ENCODE measurements around the gene DGKI.

Gene DGKI

DNA sequence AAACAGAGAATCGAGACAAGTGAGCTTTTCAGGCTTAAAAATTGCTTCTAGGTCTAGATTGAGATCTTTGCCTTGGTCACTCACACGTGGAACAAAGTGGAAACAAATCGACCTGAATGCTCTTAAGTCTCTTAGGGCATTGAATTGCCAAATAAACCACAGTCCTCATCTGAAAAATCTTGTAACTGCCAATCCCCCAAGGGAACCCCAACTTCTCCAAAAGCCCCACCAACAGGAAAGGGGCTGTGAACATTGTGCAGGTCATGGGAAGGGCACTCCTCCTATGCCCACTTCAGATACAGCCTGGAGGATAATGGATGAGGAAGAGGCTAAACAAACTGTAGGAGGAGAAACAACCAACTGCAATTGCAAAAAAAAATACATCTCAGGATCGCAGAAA is 91.3 kb downstream of the DGKI start:
- TF ChIP-seq, protein P1, sequence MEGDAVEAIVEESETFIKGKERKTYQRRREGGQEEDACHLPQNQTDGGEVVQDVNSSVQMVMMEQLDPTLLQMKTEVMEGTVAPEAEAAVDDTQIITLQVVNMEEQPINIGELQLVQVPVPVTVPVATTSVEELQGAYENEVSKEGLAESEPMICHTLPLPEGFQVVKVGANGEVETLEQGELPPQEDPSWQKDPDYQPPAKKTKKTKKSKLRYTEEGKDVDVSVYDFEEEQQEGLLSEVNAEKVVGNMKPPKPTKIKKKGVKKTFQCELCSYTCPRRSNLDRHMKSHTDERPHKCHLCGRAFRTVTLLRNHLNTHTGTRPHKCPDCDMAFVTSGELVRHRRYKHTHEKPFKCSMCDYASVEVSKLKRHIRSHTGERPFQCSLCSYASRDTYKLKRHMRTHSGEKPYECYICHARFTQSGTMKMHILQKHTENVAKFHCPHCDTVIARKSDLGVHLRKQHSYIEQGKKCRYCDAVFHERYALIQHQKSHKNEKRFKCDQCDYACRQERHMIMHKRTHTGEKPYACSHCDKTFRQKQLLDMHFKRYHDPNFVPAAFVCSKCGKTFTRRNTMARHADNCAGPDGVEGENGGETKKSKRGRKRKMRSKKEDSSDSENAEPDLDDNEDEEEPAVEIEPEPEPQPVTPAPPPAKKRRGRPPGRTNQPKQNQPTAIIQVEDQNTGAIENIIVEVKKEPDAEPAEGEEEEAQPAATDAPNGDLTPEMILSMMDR (IDR thresholded peaks at IDR 0.05), result no peak

DNA sequence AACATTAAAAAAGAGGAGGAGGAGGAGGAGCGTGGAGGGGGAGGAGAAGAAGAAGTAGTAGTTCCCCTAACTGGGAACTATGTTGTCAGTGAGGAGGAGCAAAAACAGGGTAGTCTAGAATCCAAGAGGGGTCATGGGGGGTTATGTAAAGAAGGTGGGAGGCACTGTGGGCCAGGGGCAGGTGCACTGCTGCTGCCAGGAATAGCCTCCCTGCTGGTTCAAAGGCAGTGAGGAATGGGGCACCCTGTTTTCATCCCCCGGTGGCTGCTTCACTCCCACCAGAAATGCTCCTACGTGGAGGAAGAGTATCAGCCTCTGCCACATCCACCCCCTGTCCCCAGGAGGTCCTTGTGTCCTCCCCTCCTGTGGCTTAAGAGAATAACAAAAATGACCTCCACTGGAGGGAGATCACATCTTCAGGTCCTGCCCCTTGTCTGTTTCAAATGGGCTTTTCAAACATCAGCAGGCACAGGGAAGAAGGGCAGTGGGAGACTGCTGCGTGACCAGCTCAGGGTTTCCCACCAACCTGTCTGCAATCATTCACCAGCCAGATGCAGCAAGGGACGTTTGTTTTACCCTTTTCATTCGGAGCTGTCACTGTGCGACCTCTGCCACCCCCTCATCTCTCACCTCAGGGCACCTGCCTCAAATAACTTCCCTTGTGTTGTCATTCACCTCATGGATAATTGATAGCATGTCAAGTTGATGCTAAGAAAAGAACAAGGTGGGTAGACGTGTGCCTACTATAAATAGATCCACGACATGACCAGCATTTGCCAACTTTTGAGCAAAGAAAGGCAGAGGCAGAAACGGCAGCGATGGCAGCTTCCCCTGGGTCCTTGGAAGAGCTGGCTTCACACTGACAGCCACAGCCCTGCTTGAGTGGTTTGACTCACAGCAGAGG is 92.6 kb downstream of the DGKI start:
- TF ChIP-seq, protein P1 (IDR thresholded peaks at IDR 0.05), result no peak

DNA sequence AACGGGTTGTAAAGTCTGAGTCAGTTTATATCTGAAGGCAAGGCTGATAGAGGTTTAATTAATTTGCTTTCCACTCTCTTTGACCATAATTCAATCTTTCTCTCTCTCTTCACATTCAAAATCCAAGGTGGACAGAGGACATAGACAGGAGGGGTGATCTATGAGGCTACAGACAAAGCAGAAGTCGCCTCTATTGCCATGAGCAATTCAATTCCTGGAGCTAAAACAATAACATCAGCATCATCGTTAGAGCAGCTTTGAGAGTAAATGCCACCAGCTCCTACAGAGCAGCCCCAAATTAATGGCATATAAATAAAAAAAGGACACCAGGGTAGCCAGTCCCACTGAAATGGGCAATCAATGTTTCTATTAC is 93.2 kb downstream of the DGKI start:
- TF ChIP-seq, protein P1 (IDR thresholded peaks at IDR 0.05), result no peak

DNA sequence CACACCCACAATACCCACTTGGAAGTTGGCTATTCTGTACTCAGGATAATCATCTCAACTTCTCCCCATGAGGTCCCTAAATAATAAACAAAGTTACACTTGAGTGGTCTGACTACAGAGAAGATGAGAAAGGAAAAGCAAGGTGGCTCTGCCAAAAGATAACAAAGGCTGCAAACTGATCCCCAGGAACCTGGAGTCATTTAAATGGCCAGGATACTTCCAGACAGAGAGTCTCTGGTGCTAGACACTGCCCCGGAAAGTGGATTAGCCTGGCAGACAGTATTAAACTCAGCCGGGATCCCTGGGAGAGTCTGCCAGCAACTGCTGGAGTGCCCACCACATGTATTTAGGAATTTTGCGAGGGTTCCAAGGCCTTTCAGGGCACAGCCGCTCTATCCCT is 93.7 kb downstream of the DGKI start:
- TF ChIP-seq, protein P1 (IDR thresholded peaks at IDR 0.05), result no peak

DNA sequence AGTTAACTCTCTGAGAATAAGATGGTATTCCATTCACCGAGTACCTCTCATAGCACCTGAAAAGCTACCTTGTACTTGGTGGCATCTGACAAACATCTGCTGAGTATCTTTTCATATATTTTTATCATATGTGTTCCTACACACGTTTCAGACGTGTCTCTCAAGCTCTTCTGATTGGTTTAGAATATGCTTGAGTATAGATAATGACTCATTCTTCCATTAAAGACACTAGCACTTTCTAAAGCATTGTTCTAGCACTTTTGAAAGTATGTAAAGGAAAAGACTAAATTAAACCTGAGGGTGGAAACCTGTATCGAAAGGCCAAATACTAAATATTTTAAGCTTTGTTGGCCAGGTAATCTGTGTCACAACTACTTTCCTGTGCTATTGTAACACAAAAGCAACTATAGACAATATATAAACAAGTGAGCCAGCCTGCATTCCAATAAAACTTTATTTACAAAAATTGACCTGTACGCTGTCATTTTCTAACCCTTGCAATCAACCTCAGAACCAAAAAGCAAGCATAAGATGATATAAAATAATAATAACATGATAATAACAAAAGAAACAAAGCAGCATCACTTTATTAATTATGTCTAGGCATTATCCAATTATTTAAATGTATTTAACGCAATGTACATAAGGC is 95.3 kb downstream of the DGKI start:
- TF ChIP-seq, protein P1 (IDR thresholded peaks at IDR 0.05), result no peak

DNA sequence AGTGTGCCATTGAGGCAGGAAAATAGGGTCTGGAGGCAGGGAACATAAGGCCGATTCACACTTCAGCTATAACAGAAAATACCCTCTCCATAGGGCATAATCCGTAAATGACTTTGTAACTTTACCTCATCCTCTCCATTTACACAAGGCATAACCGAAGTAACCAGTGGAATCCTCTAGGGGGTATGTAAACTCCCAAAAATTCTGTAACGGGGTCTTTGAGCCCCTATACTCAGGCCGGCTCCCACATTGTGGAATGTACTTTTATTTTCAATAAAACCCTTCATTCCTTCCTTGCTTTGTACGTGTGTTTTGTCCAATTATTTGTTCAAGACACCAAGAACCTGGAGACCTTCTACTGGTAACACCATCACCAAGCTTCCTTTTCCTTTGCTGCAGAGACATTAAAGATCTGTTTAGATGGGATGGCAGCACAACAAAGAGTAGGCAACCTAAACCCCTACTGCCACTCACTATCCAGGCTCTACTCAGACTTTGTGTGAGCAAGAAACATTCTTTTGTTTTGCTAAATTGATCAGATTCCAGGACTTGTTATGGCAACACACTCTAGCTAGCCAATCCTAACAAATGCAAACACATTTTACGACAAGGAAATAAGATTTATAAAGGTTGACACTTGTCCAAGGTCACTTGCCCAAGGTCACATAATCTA is 99.3 kb downstream of the DGKI start:
- TF ChIP-seq, protein P1 (IDR thresholded peaks at IDR 0.05), result 0 out of 2 replicates have a peak, but pooled peaks have one; percentile 7

DNA sequence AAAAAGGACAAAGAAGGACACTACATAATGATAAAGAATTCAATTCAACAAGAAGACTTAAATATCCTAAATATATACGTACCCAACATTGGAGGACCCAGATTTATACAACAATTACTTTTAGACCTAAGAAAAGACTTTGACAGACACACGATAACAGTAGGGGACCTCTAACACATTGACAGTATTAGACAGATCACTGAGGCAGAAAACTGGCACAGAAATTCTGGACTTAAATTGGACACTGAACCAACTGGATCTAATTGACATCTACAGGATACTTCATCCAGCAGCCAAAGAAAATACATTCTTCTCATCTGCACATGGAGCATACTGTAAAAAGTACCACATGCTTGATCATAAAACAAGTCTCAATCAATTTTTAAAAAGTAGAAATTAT is 103.8 kb downstream of the DGKI start:
- TF ChIP-seq, protein P1 (IDR thresholded peaks at IDR 0.05), result no peak

Measured in LNCAP (cell line).